ENCODE measurements around the gene PTPN4.

DNA sequence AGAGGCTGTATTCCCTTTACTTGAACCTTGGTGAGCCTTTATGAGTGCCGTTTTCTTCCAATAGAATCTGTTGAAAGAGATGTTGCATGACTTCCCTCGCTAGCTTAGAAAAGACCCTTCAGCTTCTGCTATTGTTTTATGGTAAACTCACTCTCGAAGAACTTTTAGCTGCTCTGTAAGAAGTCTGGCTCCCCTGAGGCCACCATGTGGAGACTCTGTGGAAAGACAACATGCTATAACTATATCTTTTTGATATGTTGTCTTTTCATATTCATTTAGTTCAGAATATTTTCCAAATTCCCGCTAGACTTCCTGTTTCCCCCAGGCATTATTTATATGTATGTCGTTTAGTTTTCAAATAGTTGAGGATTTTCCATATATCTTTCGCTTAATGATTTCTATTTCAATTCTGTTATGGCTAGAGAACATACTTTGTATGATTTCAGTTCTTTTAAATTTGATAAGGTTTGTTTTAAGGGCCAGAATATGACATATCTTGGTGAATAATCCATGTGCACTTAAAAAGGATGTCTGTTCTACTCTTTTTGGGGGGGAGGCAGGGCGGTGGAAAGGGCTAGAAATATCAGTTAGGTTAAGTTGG, 64.1 kb downstream of the PTPN4 start:
- TF ChIP-seq, protein P1, sequence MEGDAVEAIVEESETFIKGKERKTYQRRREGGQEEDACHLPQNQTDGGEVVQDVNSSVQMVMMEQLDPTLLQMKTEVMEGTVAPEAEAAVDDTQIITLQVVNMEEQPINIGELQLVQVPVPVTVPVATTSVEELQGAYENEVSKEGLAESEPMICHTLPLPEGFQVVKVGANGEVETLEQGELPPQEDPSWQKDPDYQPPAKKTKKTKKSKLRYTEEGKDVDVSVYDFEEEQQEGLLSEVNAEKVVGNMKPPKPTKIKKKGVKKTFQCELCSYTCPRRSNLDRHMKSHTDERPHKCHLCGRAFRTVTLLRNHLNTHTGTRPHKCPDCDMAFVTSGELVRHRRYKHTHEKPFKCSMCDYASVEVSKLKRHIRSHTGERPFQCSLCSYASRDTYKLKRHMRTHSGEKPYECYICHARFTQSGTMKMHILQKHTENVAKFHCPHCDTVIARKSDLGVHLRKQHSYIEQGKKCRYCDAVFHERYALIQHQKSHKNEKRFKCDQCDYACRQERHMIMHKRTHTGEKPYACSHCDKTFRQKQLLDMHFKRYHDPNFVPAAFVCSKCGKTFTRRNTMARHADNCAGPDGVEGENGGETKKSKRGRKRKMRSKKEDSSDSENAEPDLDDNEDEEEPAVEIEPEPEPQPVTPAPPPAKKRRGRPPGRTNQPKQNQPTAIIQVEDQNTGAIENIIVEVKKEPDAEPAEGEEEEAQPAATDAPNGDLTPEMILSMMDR (IDR thresholded peaks at IDR 0.05; ENCODE audit: insufficient read depth, low read length), result peak; percentile 48
- TF ChIP-seq, protein P2, sequence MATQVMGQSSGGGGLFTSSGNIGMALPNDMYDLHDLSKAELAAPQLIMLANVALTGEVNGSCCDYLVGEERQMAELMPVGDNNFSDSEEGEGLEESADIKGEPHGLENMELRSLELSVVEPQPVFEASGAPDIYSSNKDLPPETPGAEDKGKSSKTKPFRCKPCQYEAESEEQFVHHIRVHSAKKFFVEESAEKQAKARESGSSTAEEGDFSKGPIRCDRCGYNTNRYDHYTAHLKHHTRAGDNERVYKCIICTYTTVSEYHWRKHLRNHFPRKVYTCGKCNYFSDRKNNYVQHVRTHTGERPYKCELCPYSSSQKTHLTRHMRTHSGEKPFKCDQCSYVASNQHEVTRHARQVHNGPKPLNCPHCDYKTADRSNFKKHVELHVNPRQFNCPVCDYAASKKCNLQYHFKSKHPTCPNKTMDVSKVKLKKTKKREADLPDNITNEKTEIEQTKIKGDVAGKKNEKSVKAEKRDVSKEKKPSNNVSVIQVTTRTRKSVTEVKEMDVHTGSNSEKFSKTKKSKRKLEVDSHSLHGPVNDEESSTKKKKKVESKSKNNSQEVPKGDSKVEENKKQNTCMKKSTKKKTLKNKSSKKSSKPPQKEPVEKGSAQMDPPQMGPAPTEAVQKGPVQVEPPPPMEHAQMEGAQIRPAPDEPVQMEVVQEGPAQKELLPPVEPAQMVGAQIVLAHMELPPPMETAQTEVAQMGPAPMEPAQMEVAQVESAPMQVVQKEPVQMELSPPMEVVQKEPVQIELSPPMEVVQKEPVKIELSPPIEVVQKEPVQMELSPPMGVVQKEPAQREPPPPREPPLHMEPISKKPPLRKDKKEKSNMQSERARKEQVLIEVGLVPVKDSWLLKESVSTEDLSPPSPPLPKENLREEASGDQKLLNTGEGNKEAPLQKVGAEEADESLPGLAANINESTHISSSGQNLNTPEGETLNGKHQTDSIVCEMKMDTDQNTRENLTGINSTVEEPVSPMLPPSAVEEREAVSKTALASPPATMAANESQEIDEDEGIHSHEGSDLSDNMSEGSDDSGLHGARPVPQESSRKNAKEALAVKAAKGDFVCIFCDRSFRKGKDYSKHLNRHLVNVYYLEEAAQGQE (IDR thresholded peaks at IDR 0.05; ENCODE audit: insufficient replicate concordance, low read depth), result no peak
- TF ChIP-seq POLR2AphosphoS5 (IDR thresholded peaks at IDR 0.05; ENCODE audit: low read depth), result no peak
